GM19438 (cell line): Measurements from ENCODE around the gene URI1.
A peak's percentile ranks its signal among the peaks of the same experiment; 100 is the strongest.
"Not testable (repeated sequence)": the region's sequence is repeated elsewhere in the genome, so short reads cannot be mapped to it uniquely, and the experiment has no call there.

Experiments
- ATAC-seq: cut with Tn5 transposase; IDR thresholded peaks from one replicate; pipeline ENCODE4 v1.9.1; 2021; ENCODE audit warnings: low read depth; ENCODE audit not compliant: unreplicated experiment

Gene URI1, protein sequence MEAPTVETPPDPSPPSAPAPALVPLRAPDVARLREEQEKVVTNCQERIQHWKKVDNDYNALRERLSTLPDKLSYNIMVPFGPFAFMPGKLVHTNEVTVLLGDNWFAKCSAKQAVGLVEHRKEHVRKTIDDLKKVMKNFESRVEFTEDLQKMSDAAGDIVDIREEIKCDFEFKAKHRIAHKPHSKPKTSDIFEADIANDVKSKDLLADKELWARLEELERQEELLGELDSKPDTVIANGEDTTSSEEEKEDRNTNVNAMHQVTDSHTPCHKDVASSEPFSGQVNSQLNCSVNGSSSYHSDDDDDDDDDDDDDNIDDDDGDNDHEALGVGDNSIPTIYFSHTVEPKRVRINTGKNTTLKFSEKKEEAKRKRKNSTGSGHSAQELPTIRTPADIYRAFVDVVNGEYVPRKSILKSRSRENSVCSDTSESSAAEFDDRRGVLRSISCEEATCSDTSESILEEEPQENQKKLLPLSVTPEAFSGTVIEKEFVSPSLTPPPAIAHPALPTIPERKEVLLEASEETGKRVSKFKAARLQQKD

GRCh38 chr19:29941828-29942403 lies at the start of gene URI1:
Gene URI1, plus strand, starts transcription at chr19:29942239. Its CDS starts 309 bp downstream, at chr19:29942548.
- ATAC-seq, result peak; percentile 79

DNA sequence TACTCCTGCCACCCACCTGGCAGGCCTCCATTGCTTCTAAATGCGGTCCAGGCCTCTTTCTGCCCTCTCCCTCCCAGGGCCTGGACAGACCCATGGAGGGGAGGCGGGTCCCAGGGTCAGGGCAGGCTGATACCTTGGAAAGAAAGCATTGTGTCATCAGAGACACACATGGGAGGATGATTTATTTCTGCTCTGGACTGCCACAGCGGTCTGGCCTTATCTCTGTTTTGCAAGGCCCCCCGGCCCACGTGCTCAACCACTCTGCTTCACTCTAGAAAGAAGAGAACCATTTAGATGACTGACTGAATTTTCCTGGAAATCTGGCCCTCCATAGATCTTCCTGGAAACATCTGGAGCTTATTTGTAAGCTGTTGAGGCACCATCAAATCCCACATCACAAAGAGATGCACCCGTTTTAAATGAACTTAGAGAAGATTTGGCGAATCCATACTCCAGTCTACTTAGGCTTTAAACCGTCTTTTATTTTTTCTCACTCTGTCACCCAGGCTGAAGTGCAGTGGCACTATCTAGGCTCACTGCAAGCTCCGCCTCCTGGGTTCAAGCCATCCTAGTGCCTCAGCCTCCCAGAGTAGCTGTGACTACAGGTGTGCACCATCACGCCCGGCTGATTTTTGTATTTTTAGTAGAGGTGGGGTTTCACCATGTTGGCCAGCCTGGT lies 48.3 kb upstream of the URI1 start:
- no peak for ATAC-seq

DNA sequence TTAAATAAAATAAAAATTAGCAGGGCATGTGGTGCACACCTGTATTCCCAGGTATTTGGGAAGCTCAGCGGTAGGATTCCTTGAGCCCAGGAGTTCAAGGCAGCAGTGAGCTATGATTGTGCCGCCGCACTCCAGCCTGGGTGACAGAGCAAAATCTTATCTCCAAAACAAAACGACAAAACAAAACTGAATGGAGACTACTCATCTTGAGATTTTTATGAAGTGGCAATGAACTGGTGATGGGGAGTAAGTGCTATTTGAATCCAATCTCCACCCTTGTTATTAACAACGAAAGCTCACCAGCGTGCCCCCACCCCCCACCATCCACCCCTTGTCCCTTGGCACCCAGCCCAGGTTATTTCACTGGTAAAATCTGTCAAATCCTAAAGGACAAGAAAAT lies 45.2 kb upstream of the URI1 start:
- ATAC-seq, result no peak

- ATAC-seq, result no peak
Measured at GRCh38 chr19:29897466-29897865, 44.6 kb upstream of the URI1 start.

GRCh38 chr19:29904017-29904416 lies 38.0 kb upstream of the URI1 start:
- no peak for ATAC-seq

- no peak for ATAC-seq
Measured at GRCh38 chr19:29908963-29909944, 32.8 kb upstream of the URI1 start.

GRCh38 chr19:29914933-29915332 lies 27.1 kb upstream of the URI1 start:
- ATAC-seq, result no peak

DNA sequence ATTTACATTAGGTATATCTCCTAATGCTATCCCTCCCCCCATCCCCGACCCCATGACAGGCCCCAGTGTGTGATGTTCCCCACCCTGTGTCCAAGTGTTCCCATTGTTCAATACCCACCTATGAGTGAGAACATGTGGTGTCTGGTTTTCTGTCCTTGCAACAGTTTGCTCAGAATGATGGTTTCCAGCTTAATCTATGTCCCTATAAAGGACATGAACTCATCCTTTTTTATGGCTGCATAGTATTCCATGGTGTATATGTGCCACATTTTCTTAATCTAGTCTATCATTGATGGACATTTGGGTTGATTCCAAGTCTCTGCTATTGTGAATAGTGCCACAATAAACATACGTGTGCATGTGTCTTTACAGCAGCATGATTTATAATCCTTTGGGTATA lies 26.2 kb upstream of the URI1 start:
- not testable (repeated sequence) for ATAC-seq

GRCh38 chr19:29917911-29918310 lies 24.1 kb upstream of the URI1 start:
- ATAC-seq, result no peak

DNA sequence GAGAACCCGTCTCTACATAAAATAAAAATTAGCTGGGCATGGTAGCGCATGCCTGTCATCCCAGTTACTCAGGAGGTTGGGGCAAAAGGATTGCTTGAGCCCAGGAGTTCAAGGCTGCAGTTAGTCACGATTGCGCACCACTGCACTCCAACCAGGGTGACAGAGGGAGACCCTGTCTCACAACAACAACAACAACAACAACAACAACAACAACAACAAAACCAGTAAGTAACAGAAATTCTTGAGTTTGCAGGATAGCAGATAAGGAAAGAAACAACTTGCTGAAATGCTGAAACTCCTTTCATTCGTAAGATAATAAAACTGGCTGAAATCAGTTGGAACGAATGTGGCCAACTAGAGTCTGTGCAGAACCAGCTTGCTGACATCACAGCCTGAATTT lies 23.1 kb upstream of the URI1 start:
- ATAC-seq, result no peak

DNA sequence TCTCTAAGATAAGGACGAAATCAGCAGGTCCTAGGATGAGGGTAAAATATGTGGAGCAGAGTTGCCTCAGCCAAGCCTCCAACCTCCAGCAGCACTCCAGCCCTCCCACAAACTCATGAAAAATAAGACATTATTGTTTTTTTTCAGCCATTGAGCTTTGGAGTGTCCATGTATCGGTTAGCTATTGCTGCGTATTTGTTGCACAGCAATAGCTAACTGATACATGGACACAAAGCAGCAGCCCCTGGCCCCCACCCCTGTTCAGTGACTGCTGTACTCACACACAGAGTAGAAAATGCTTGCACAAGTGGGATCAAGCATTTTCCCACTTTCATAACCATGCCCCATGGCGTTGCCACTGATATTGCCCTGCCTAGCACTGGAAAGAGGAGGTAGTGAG lies 19.1 kb upstream of the URI1 start:
- no peak for ATAC-seq

GRCh38 chr19:29923653-29924052 lies 18.4 kb upstream of the URI1 start:
- ATAC-seq, result no peak

DNA sequence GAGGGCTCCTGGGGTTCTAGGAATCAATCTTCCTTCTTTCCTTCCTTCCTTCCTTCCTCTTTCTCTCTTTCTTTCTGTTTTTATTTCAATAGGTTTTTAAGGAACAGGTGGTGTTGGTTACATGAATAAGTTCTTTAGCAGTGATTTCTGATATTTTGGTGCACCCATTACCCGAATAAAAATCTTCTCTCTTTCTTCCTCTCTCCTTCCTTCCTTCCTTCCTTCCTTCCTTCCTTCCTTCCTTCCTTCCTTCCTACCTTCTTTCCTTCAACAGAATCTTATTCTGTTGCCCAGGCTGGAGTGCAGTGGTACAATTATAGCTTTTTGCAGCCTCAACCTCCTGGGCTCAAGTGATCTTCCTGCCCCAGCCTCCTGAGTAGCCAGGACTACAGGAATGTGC lies 16.0 kb upstream of the URI1 start:
- ATAC-seq, result no peak

DNA sequence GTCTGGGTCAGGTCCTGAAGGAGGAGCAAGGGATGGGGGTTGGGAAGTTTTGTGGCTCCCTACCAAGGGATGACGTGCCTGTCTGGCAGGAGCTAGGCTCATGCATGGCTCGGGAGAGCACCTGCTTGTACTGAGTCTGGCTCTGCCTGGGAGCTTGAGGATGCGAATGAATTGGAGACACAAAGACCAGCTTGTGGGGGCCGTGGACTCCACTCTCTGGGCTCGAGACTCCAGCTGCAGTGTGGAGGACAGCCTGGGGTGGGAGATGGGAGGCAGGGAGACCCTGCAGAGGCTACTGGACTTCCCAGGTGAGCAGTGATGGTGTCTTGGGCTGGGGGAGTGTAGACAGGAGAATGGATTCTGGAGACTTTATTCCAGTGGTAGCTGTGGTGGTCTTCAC lies 15.2 kb upstream of the URI1 start:
- no peak for ATAC-seq

- ATAC-seq, result peak; percentile 69
Measured at GRCh38 chr19:29927944-29928625, 14.0 kb upstream of the URI1 start.

GRCh38 chr19:29928831-29929230 lies 13.2 kb upstream of the URI1 start:
- peak; percentile 53 for ATAC-seq

DNA sequence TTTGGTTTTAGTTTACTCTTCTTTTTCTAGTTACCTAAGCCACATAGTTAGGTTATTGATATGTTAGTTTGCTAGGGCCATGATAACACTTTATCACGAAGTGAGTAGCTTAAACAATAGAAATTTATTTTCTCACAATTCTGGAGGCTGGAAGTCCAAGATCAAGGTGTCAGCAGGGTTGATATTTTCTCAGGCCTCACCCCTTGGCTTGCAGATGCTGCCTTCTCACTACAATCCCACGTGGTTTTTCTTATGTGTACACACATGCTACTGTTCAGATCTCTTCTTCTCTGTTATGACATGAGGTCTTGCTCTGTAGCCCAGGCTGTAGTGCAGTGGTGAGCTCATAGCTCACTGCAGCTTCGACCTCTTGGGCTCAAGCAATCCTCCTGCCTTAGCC lies 7.8 kb upstream of the URI1 start:
- no peak for ATAC-seq

GRCh38 chr19:29934781-29935180 lies 7.3 kb upstream of the URI1 start:
- no peak for ATAC-seq

DNA sequence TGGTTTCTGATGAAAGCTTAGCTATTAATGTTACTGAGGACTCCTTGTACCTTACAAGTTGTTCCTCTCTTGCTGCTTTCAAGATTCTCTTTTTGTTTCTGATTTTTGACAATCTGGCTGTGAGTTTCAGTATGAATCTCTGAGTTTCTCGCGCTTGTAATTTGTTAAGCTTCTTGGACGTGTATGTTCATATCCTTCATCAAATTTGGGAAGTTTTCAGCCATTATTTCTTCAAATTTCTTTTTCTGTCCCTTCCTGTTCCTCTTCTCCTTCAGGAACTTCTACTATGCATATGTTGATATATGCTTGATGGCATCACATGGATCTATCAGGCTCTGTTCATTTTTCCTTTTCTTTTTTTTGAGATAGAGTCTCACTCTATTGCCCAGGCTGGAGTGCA lies 5.6 kb upstream of the URI1 start:
- no peak for ATAC-seq

GRCh38 chr19:29939628-29940027 lies 2.4 kb upstream of the URI1 start:
- no peak for ATAC-seq
